Measurements from ENCODE around the gene FBXO44.

The FBXO44 gene

DNA sequence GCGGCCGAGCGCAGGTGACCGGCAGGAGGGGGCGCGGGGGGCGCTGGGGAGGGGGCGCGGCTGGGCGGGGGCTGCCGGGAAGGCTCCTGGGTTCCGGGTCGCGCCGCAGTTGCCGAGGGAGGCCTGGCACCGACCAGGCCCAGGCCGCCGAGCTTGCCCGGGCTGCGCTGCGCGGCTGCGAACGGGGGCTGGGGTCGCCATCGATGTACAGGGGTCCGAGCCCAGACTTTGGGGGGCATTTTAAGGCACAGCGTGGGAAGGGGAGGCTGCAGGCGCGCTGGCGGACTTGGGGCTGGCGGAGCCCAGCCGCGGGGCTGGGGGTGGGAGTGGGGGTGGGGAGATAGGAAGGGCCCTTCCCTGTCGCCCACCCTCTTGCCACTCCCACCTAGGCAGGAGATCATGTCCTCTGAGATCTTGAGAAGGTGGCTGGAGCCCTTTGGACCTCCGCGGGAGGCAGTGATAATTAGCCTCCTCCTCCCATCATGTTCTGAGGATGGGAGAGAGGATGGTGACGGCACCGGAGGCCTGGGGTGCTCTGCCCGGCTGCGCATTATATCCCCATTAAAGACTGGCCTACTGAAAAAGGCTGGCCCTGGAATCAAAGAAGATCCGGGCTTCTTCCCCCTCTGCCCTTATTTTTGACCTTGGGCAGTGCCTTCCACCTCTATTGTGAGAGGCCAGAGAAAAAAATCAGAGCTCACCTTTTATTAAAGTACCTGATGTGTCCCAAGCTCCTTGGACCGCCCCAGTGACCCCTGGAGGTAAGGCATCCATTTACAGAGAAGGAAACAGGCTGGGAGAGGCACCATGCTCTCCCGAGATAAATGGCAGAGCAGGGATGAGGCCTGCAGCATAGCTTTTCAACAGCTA, 497 bp downstream of the FBXO44 start:
- no peak for TF ChIP-seq POLR2AphosphoS5 (IDR thresholded peaks at IDR 0.05; ENCODE audit: low read depth, low read length)
- TF ChIP-seq, protein P1, sequence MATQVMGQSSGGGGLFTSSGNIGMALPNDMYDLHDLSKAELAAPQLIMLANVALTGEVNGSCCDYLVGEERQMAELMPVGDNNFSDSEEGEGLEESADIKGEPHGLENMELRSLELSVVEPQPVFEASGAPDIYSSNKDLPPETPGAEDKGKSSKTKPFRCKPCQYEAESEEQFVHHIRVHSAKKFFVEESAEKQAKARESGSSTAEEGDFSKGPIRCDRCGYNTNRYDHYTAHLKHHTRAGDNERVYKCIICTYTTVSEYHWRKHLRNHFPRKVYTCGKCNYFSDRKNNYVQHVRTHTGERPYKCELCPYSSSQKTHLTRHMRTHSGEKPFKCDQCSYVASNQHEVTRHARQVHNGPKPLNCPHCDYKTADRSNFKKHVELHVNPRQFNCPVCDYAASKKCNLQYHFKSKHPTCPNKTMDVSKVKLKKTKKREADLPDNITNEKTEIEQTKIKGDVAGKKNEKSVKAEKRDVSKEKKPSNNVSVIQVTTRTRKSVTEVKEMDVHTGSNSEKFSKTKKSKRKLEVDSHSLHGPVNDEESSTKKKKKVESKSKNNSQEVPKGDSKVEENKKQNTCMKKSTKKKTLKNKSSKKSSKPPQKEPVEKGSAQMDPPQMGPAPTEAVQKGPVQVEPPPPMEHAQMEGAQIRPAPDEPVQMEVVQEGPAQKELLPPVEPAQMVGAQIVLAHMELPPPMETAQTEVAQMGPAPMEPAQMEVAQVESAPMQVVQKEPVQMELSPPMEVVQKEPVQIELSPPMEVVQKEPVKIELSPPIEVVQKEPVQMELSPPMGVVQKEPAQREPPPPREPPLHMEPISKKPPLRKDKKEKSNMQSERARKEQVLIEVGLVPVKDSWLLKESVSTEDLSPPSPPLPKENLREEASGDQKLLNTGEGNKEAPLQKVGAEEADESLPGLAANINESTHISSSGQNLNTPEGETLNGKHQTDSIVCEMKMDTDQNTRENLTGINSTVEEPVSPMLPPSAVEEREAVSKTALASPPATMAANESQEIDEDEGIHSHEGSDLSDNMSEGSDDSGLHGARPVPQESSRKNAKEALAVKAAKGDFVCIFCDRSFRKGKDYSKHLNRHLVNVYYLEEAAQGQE (IDR thresholded peaks at IDR 0.05; ENCODE audit: insufficient read depth in 1 of 2, low read depth in 2 of 2, low read length in 2 of 2): no peak
- no peak for TF ChIP-seq TAF1 (IDR thresholded peaks at IDR 0.05; ENCODE audit: borderline replicate concordance, insufficient read depth, low read length)
- no peak for TF ChIP-seq FOXP2 (optimal IDR thresholded peaks at IDR 0.05; ENCODE audit: borderline replicate concordance, extremely low read depth, extremely low read length, insufficient read depth)
- no peak for TF ChIP-seq SIN3A (IDR thresholded peaks at IDR 0.05; ENCODE audit: borderline replicate concordance, insufficient read depth, low read length)

DNA sequence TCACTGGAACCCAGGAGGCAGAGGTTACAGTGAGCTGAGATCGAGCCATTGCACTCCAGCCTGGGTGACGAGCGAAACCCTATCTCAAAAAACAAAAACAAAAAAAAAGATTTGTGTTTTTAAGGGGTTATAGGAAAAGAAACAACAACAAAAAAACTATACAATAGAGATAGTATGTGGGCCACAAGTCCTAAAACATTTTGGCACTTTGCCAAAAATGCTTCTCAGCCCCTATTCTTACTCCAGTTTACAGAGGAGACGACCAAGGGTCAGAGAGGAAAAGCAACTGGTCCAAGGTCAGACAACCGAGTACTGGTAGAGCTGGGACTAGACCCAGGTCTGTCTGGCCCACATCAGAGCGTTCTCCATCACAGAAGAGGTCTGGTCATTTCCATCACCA, 3.0 kb downstream of the FBXO44 start:
- TF ChIP-seq FOXP2 (optimal IDR thresholded peaks at IDR 0.05; ENCODE audit: borderline replicate concordance, extremely low read depth, extremely low read length, insufficient read depth): no peak
- TF ChIP-seq, protein P1 (IDR thresholded peaks at IDR 0.05; ENCODE audit: insufficient read depth in 1 of 2, low read depth in 2 of 2, low read length in 2 of 2): no peak
- no peak for TF ChIP-seq TAF1 (IDR thresholded peaks at IDR 0.05; ENCODE audit: borderline replicate concordance, insufficient read depth, low read length)
- TF ChIP-seq POLR2AphosphoS5 (IDR thresholded peaks at IDR 0.05; ENCODE audit: low read depth, low read length): no peak
- TF ChIP-seq SIN3A (IDR thresholded peaks at IDR 0.05; ENCODE audit: borderline replicate concordance, insufficient read depth, low read length): no peak

DNA sequence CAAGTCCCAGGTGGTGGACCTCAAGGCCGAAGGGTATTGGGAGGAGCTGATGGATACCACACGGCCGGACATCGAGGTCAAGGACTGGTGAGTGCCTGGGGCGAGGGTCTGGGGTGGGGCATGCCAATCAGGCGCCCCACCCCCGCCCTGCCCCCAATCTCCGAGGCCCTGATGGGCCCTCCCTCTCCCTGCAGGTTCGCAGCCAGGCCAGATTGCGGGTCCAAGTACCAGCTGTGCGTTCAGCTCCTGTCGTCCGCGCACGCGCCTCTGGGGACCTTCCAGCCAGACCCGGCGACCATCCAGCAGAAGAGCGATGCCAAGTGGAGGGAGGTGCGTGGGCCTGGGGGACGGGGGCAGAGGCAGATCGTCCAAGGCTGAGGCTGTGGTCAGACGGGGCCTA, 3.9 kb downstream of the FBXO44 start:
- TF ChIP-seq SIN3A (IDR thresholded peaks at IDR 0.05; ENCODE audit: borderline replicate concordance, insufficient read depth, low read length) (no peak), POLR2AphosphoS5 (IDR thresholded peaks at IDR 0.05; ENCODE audit: low read depth, low read length) (no peak), TAF1 (IDR thresholded peaks at IDR 0.05; ENCODE audit: borderline replicate concordance, insufficient read depth, low read length) (no peak)

DNA sequence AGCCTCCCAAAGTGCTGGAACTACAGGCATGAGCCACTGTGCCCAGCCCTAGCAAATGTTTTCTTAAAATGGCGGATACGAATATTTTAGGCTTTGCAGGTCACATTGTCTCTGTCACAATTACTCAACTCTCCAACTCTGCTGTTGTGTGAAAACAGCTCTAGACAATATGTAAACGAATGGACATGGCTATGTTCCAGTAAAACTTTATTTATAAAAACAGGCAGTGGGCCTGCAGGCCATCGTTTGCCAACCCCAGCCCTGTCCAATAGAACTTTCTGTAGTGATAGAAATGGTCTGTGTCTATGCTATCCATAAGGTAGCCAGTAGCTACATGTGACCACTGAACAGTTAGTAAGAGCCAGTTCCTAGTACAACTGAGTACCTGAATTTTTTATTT, 5.1 kb downstream of the FBXO44 start:
- no peak for TF ChIP-seq SIN3A (IDR thresholded peaks at IDR 0.05; ENCODE audit: borderline replicate concordance, insufficient read depth, low read length)

DNA sequence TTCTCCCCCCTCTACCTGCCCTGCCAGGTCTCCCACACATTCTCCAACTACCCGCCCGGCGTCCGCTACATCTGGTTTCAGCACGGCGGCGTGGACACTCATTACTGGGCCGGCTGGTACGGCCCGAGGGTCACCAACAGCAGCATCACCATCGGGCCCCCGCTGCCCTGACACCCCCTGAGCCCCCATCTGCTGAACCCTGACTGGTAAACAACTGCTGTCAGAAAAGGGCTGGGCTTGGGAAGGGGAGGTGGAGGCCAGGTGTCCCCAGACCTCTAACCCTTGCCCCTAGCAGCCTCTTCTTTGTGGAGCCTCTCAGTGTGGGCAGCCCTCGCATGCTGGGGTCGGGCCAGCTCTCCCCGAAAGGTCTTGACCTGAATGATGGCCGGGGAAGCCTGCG, 6.4 kb downstream of the FBXO44 start:
- no peak for TF ChIP-seq FOXP2 (optimal IDR thresholded peaks at IDR 0.05; ENCODE audit: borderline replicate concordance, extremely low read depth, extremely low read length, insufficient read depth)
- TF ChIP-seq TAF1 (IDR thresholded peaks at IDR 0.05; ENCODE audit: borderline replicate concordance, insufficient read depth, low read length): no peak
- TF ChIP-seq, protein P1 (IDR thresholded peaks at IDR 0.05; ENCODE audit: insufficient read depth in 1 of 2, low read depth in 2 of 2, low read length in 2 of 2): no peak
- no peak for TF ChIP-seq SIN3A (IDR thresholded peaks at IDR 0.05; ENCODE audit: borderline replicate concordance, insufficient read depth, low read length)
- TF ChIP-seq POLR2AphosphoS5 (IDR thresholded peaks at IDR 0.05; ENCODE audit: low read depth, low read length): no peak

DNA sequence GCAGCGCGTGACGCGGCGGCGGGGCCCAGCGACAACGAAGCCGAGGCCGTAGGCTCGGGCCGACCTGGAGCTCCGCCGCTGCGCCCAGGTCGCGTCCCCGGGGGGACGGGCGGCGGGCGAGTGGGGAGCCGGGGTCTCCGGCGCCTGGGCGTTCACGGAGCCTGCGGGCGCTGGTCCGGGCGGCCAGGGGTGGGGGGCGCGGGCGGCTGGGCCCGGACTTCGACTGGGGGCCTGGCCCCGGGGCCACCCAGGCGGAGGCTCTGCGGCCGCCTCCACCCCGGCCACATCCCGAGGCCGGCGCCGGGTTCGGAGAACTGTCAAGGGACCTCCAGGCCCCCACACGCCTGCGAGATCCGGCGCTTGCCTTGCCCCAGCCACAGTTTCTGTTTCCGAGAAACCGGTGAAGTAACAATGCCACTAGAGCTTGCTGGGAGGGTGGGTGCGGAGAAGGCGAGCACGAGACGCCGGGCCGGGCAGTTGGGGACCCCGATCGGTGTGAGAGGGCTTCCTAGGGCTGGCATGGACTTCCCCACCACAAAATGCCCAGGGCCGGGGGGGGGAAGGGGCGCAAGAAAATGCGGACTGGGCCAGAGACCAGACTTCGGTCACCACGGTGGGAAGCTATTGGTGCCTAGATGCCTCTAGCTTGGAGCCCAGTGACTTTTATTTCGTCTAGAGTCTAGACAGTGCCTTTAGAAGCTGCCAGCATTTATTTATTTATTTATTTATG, 9.8 kb downstream of the FBXO44 start:
- TF ChIP-seq SIN3A (IDR thresholded peaks at IDR 0.05; ENCODE audit: borderline replicate concordance, insufficient read depth, low read length) (no peak), TAF1 (IDR thresholded peaks at IDR 0.05; ENCODE audit: borderline replicate concordance, insufficient read depth, low read length) (no peak), POLR2AphosphoS5 (IDR thresholded peaks at IDR 0.05; ENCODE audit: low read depth, low read length) (no peak), FOXP2 (optimal IDR thresholded peaks at IDR 0.05; ENCODE audit: borderline replicate concordance, extremely low read depth, extremely low read length, insufficient read depth) (no peak)
- TF ChIP-seq, protein P1 (IDR thresholded peaks at IDR 0.05; ENCODE audit: insufficient read depth in 1 of 2, low read depth in 2 of 2, low read length in 2 of 2): no peak
